Measurements from ENCODE around the gene NGDN.

- no peak for TF ChIP-seq CTCF (IDR thresholded peaks at IDR 0.05)
- no peak for TF ChIP-seq POLR2A (IDR thresholded peaks at IDR 0.05)
These were observed 40.6 kb upstream of the NGDN start for GRCh38 chr14:23428686-23429495.

Measured in lower leg skin (tissue), 3 donors.